Peyer's patch (tissue), 4 donors: ENCODE results near the gene TRIM41. TPM values are rescaled to one million over a fixed set of nuclear protein-coding genes. Genes with fewer than 3 reads are reported as not detected.

Source experiments
- DNase-seq, 3 donors: peaks; one replicate each; pipeline ENCODE4 v3.0.0-alpha.2; 2017 to 2019
- H3K27ac ChIP-seq, 4 donors: fragments of 200-600 bp; sonication (generic); one replicate each; pipeline ENCODE4 v1.5.1; 2016 to 2019
- H3K27me3 ChIP-seq, 2 donors: fragments of 200-600 bp; sonication (generic); one replicate each; pipeline ENCODE4 v1.5.1; 2019
- H3K36me3 ChIP-seq, 3 donors: fragments of 200-600 bp; sonication (generic); one replicate each; pipeline ENCODE4 v1.5.1; 2016 to 2019
- H3K4me1 ChIP-seq, 4 donors: fragments of 200-600 bp; sonication (generic); one replicate each; pipeline ENCODE4 v1.5.1; 2016 to 2019
- H3K4me3 ChIP-seq, 4 donors: fragments of 200-600 bp; sonication (generic); 1 replicate in 3 of 4; 2 replicates in 1 of 4; pipeline ENCODE4 v1.5.1; 2016 to 2019; ENCODE audit warnings: mild to moderate bottlenecking in 1 of 4
- H3K9me3 ChIP-seq, 4 donors: fragments of 200-600 bp; sonication (generic); one replicate each; pipeline ENCODE4 v1.5.1; 2016 to 2019; ENCODE audit warnings: mild to moderate bottlenecking in 1 of 4
- POLR2A ChIP-seq, 2 donors: fragments of 450-650 bp; IDR thresholded peaks; one replicate each; pipeline ENCODE4 v1.5.1; 2017; ENCODE audit warnings: antibody characterized with exemption in 2 of 2, mild to moderate bottlenecking in 2 of 2, moderate library complexity in 2 of 2
- total RNA-seq, 4 donors: library from RNA; depleted of rRNA; stranded (reverse); fragments of >200 nt; gene quantifications; one replicate each; pipeline ENCODE4 v1.1.0, GENCODE V29; 2016
- TF ChIP-seq, protein P1 (sequence below), 6 experiments: fragments of 450-650 bp in 4 of 6; fragments of 200-600 bp in 2 of 6; sonication (generic) in 1 of 6; IDR thresholded peaks; one replicate each; pipeline ENCODE4 v1.5.1; 2017 to 2019; ENCODE audit warnings: antibody characterized with exemption in 6 of 6, mild to moderate bottlenecking in 3 of 6, moderate library complexity in 1 of 6

The TRIM41 gene
- total RNA-seq, 4 donors from 2014 or later = 13.7 to 31.4 (median 21.8) TPM

DNA sequence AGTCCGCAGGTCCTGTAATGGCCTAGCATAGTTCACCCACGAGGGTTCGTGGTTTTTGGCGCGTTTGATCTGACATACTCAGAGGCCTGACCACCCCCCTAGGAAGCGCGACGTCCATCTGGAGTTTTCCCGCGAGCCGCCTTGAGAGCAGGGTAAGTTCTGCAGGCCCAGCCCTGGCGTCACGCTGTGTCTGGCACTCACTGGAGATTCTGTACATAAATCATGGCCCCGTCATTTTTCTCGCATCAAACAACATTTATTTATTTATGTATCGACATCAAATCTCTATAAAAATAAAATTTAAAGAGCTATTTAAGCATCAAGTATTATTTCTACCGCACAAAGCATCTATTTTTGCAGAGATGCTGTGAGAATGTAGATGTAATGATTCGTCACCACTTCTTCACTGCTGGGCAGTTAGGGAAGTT, 437 bp upstream of the TRIM41 start:
- Histone ChIP-seq H3K27ac (peak overlapping the region; percentile 93 to 96 (median 94)), H3K27me3 (no peaks in the 10 kb centered on the region), H3K4me3 (peak overlapping the region; percentile 71 to 83 (median 79)), H3K36me3 (peaks cover 0 to 9% (median 0%) of the 10 kb centered on the region in 3 donors), H3K4me1 (peaks cover 0 to 22% (median 4%) of the 10 kb centered on the region in 4 donors), H3K9me3 (no peaks in the 10 kb centered on the region)
- DNase-seq = no peak
- TF ChIP-seq, protein P1, sequence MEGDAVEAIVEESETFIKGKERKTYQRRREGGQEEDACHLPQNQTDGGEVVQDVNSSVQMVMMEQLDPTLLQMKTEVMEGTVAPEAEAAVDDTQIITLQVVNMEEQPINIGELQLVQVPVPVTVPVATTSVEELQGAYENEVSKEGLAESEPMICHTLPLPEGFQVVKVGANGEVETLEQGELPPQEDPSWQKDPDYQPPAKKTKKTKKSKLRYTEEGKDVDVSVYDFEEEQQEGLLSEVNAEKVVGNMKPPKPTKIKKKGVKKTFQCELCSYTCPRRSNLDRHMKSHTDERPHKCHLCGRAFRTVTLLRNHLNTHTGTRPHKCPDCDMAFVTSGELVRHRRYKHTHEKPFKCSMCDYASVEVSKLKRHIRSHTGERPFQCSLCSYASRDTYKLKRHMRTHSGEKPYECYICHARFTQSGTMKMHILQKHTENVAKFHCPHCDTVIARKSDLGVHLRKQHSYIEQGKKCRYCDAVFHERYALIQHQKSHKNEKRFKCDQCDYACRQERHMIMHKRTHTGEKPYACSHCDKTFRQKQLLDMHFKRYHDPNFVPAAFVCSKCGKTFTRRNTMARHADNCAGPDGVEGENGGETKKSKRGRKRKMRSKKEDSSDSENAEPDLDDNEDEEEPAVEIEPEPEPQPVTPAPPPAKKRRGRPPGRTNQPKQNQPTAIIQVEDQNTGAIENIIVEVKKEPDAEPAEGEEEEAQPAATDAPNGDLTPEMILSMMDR (IDR thresholded peaks at IDR 0.05) = peak in 3 of 6 experiments; percentile 17 to 42 (median 37)
- no peak for TF ChIP-seq POLR2A (IDR thresholded peaks at IDR 0.05)

DNA sequence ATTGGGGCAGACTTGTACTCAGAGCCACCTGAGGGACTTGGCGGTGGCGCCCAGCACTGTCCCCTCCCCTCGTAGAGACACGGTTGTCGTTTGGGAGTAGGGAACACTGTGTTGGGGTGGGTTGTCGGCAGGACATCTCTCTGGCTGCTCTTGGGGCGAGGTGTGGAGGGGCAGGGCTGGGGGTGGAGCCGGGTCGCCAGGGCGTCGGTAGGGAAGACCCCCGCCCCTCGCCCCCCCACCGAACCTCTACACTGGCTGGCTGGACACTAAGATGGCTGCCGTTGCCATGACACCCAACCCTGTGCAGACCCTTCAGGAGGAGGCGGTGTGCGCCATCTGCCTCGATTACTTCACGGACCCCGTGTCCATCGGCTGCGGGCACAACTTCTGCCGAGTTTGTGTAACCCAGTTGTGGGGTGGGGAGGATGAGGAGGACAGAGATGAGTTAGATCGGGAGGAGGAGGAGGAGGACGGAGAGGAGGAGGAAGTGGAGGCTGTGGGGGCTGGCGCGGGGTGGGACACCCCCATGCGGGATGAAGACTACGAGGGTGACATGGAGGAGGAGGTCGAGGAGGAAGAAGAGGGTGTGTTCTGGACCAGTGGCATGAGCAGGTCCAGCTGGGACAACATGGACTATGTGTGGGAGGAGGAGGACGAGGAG, 778 bp downstream of the TRIM41 start:
- H3K4me3 ChIP-seq = peak overlapping the region; percentile 71 to 83 (median 79)
- TF ChIP-seq, protein P1 (IDR thresholded peaks at IDR 0.05) = no peak
- TF ChIP-seq POLR2A (IDR thresholded peaks at IDR 0.05) = peak in 1 of 2 donors; percentile 18
- H3K27me3 ChIP-seq = no peaks in the 10 kb centered on the region
- DNase-seq = peak in 2 of 3 donors; percentile 60 to 75
- peaks cover 0 to 13% (median 4%) of the 10 kb centered on the region in 4 donors for H3K4me1 ChIP-seq
- no peaks in the 10 kb centered on the region for H3K9me3 ChIP-seq
- H3K36me3 ChIP-seq = peaks cover 0 to 9% (median 0%) of the 10 kb centered on the region in 3 donors
- peak overlapping the region; percentile 93 to 96 (median 94) for H3K27ac ChIP-seq

DNA sequence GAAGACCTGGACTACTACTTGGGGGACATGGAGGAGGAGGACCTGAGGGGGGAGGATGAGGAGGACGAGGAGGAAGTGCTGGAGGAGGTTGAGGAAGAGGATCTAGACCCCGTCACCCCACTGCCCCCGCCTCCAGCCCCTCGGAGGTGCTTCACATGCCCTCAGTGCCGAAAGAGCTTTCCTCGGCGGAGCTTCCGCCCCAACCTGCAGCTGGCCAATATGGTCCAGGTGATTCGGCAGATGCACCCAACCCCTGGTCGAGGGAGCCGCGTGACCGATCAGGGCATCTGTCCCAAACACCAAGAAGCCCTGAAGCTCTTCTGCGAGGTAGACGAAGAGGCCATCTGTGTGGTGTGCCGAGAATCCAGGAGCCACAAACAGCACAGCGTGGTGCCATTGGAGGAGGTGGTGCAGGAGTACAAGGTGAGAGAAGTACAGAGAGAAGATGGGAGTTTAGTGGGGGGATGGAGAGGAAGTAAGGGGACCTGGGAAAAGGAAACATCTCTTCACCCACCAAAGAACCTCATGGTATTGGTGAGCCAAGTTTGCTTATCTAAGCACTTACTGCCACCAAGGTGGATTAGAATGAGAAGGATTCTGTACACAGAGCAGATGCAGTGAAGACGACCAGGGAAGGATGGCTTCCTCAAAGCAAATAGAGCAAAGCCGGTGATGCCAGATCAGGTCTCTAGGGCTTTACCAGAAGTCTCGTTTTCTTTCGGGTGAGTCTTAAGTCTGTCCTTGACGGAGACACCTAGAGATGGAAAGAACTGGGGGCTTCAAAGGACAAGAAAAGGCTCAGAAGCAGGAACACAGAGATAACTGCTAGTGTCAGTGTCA, 1.5 kb downstream of the TRIM41 start:
- no peak for TF ChIP-seq POLR2A (IDR thresholded peaks at IDR 0.05)
- TF ChIP-seq, protein P1 (IDR thresholded peaks at IDR 0.05) = no peak
- Histone ChIP-seq H3K27ac (peak overlapping the region; percentile 93 to 96 (median 94)), H3K9me3 (no peaks in the 10 kb centered on the region), H3K4me3 (peak overlapping the region; percentile 71 to 83 (median 79)), H3K36me3 (peaks cover 0 to 9% (median 0%) of the 10 kb centered on the region in 3 donors), H3K27me3 (no peaks in the 10 kb centered on the region), H3K4me1 (peaks cover 0 to 12% (median 4%) of the 10 kb centered on the region in 4 donors)
- DNase-seq = peak; percentile 53 to 75 (median 66)

DNA sequence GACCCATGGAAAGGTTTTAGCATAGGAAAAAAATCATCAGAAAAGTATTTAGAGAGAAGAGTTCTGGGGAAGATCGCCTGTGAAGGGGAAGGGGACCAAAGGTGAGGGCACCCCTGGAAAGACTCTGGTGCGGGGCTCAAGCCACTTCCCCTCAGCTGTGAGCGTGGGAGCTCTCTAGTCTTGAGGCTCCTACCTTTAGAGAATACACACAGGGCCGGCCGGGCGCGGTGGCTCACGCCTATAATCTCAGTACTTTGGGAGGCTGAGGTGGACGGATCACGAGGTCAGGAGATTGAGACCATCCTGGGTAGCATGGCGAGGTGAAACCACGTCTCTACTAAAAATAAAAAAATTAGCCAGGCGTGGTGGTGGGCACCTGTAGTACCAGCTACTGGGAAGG, 6.9 kb downstream of the TRIM41 start:
- Histone ChIP-seq H3K4me1 (peaks cover 0 to 3% (median under 1%) of the 10 kb centered on the region in 4 donors), H3K9me3 (no peaks in the 10 kb centered on the region), H3K36me3 (peaks cover 0 to 50% (median 0%) of the 10 kb centered on the region in 3 donors), H3K27me3 (no peaks in the 10 kb centered on the region), H3K4me3 (no peak overlapping the region), H3K27ac (no peak overlapping the region)
- TF ChIP-seq, protein P1 (IDR thresholded peaks at IDR 0.05) = no peak
- no peak for TF ChIP-seq POLR2A (IDR thresholded peaks at IDR 0.05)
- DNase-seq = no peak

DNA sequence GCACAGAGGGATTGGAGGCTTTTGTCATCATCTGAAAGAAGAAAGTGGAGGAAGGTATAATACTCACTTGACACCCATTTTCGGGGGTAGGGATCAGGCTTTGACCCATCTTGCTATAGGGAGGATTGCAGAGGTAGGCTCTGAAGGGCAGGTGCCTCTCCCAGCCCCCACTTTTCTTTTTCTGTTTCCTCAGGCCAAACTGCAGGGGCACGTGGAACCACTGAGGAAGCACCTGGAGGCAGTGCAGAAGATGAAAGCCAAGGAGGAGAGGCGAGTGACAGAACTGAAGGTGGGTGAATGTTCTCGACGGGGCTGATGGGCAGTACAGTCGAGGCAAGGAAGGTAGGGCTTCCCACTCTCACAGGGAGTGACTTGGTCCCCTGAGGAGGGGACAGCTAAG, 7.5 kb downstream of the TRIM41 start:
- no peak for DNase-seq
- Histone ChIP-seq H3K4me1 (no peaks in the 10 kb centered on the region), H3K9me3 (no peaks in the 10 kb centered on the region), H3K27me3 (no peaks in the 10 kb centered on the region), H3K27ac (no peak overlapping the region), H3K36me3 (peaks cover 0 to 55% (median 0%) of the 10 kb centered on the region in 3 donors), H3K4me3 (no peak overlapping the region)
- TF ChIP-seq, protein P1 (IDR thresholded peaks at IDR 0.05) = no peak
- no peak for TF ChIP-seq POLR2A (IDR thresholded peaks at IDR 0.05)
